AG20443 (cell line): Measurements from ENCODE around the gene TSC2.
A peak's percentile ranks its signal among the peaks of the same experiment; 100 is the strongest.

Experiments
- DNase-seq: peaks from one replicate; pipeline ENCODE4 v3.0.0; 2012; ENCODE audit warnings: low spot score, mixed read lengths

The TSC2 gene

DNA sequence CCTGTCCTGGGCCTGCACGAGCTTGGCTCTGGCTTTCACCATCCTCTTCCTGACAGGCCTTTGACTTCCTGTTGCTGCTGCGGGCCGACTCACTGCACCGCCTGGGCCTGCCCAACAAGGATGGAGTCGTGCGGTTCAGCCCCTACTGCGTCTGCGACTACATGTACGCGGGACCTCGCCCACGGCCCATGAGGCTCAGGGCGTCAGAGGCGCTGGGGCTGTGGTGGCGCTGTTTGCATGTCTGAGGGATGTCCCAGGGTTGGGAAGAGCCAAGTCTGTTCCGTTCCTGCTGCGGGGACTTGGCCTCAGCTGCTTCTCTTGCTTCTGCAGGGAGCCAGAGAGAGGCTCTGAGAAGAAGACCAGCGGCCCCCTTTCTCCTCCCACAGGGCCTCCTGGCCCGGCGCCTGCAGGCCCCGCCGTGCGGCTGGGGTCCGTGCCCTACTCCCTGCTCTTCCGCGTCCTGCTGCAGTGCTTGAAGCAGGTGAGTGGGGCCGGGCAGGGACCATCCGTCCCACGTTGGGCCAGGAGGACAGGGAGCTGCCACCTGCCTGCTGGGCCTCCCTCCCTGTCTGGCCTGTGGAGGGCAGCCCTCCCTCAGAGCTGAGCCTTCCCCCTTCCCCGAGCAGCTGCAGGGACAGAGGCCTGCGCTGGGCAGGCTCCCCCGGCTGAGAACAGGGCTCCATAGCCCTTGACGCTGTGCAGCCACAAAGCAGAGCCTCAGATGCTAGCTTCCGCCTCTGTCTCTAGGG lies 23.8 kb downstream of the TSC2 start:
- DNase-seq = no peak

DNA sequence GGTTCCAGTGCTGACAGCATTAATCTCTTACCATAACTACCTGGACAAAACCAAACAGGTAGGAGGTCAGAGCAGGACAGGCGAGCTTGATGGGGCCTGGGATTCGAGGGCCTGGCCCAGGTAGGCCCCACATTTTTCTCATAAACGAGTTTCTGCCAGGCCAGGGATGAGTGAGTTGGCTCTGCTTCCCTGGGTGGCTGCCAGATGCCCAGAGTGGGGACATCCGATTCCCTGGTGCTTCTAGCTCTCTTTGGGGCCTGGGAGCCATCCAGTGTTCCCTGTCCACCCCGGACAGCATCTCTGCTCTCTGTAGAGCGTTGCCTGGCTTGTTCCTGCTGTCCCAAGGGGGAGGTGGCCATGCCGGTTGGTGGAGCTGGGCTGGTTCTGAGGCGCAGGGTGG lies 25.1 kb downstream of the TSC2 start:
- DNase-seq = no peak

DNA sequence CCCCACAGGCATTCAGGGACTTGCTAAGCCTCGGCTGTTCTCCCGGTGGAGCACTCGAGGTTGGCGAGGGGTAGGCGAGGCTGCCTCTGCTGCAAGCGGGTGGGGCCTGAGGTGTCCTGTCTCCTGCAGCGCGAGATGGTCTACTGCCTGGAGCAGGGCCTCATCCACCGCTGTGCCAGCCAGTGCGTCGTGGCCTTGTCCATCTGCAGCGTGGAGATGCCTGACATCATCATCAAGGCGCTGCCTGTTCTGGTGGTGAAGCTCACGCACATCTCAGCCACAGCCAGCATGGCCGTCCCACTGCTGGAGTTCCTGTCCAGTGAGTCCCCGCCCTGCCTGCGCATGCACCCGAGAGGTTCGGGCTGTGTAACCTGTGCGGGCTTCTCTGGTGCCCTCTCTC lies 26.3 kb downstream of the TSC2 start:
- no peak for DNase-seq

DNA sequence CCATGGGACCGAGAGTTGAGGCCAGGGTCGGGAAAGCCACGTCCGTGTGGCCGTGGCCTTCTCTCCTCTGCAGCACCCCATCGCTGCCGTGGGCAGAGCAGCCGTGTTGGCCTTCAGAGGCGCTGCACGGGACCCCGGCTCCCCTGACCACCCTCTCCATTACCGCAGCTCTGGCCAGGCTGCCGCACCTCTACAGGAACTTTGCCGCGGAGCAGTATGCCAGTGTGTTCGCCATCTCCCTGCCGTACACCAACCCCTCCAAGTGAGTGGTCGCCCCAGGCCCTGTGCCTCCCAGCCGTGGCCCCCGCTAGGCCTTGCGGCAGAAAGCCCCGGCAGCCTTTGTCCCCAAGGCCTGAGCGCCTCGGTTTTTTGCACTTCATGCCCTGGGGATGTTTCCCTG lies 27.8 kb downstream of the TSC2 start:
- no peak for DNase-seq

DNA sequence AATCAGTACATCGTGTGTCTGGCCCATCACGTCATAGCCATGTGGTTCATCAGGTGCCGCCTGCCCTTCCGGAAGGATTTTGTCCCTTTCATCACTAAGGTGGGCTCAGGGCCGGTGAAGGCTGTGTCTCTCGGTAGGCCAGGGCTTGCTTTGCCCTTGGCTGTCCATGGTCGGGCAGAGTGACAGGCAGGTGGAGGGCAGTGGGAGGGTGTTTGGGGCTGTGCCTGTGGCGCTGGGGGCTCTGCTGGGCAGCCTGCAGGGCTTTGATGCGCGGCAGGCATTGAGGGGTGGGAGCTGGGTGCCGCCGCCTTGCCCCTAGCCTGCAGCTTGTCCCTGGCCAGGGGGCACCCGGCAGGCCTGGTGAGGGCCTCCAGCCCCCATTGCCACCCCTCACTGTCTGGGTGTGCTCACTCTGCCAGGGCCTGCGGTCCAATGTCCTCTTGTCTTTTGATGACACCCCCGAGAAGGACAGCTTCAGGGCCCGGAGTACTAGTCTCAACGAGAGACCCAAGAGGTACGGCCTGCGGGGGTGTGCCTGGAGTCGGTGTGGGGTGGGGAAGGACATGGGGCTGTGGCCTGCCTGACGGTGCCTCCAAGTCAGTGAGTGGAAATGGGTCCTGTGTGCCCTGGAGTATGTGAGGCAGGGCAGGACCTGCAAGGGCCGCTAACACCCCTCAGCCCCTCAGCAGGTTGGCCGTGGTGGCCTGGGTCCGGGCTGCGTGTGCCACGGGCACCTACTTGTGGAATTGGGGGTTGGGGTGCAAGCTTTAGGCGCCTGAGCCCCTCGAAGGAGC lies 28.5 kb downstream of the TSC2 start:
- no peak for DNase-seq

DNA sequence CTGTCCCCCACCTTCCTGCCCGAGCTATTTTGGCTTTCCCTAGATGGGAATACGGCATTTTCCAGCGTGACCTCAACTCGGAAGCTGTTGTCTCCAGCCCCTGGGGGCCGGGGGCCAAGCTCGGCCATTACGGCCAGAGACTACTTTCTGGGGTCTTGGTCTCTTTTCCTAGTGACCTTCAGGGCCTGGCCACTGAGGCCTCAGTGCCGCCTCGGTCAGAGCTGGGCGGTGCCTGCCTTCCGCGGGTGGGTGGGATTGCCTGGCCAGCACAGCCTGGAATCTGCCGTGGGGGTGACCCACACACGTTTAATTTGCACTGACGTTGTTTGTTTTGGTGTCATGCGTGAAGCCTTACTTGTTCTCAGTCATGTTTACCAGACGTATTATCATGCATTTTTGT lies 29.2 kb downstream of the TSC2 start:
- DNase-seq = no peak

DNA sequence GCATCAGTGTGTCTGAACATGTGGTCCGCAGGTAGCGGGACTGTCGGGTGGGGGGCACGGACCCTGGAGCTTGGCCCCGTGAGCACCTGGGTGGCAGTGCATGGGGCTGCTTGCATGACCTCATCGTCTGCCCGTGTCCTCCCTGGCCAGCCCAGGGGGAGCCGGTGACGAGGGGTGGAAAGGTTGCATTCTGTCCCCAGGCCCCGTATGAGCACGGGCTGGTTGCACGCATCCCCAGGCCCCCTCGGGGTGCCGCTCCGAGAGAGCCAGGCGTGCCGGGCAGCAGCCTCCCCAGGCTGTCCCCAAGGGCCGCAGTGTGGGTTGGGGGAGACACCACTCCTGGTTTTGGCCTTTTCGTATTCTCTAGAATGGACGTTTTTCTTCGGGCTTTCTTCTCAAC lies 29.9 kb downstream of the TSC2 start:
- no peak for DNase-seq

DNA sequence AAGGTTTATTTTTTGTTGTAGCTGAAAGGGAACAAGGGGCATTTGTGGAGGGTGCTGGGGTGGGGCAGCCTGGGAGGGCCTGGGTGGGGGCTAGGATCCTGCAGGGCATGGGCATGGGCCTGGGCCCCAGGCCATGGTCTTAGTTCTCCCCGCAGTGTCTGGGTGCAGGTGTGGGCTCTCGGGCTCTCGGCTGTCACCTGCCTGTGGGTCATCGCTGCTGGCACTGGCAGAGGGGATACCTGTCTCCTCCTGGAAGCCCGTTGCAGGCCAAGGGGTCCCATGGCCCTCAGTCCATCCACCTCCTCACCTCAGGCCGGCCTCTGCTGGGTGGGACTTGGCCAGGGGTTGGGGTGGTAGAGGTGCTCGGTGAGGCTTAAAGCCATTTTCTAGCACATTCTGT lies 30.3 kb downstream of the TSC2 start:
- DNase-seq = no peak

DNA sequence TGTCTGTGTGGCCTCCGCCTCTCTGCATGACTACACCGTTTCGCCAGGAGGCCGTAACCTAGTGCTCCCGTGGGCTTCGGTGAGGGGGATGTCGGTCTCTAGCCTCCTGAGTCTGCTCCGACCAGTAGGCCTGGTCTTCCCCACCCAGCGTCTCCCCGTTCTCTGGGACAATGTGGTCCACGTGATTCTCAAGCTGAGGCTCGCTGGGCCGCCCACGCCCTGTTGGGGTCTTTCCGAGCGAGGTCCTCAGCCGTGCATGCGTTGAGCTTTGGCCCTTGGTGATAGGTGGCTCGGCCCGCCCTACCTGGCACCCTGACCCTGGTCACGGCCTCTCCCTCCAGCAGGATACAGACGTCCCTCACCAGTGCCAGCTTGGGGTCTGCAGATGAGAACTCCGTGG lies 30.9 kb downstream of the TSC2 start:
- DNase-seq = no peak

DNA sequence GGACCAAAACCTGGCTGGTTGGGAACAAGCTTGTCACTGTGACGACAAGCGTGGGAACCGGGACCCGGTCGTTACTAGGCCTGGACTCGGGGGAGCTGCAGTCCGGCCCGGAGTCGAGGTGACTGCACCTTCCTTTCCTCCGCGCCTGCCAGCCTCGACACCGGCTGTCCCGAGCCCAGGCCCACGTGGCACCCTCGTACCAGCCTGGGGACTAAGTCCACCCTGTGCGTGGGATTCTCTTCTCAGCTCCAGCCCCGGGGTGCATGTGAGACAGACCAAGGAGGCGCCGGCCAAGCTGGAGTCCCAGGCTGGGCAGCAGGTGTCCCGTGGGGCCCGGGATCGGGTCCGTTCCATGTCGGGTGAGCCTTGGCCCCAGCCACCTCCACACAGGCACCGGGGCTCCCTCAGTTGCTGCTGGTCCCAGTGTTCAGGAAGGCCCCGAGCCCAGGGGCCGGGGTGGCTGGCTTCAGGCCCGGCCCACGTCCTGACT lies 31.6 kb downstream of the TSC2 start:
- DNase-seq = no peak

DNA sequence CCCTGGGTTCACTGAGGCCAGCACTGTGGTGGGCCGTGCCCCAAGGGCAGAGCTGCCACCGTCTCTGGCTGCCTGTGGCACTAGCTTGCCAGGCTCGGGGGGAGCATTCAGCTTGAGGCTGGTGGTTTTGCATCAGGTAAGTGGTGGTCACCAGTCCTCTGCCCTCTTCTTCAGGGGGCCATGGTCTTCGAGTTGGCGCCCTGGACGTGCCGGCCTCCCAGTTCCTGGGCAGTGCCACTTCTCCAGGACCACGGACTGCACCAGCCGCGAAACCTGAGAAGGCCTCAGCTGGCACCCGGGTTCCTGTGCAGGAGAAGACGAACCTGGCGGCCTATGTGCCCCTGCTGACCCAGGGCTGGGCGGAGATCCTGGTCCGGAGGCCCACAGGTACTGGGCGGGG lies 32.2 kb downstream of the TSC2 start:
- DNase-seq = no peak

DNA sequence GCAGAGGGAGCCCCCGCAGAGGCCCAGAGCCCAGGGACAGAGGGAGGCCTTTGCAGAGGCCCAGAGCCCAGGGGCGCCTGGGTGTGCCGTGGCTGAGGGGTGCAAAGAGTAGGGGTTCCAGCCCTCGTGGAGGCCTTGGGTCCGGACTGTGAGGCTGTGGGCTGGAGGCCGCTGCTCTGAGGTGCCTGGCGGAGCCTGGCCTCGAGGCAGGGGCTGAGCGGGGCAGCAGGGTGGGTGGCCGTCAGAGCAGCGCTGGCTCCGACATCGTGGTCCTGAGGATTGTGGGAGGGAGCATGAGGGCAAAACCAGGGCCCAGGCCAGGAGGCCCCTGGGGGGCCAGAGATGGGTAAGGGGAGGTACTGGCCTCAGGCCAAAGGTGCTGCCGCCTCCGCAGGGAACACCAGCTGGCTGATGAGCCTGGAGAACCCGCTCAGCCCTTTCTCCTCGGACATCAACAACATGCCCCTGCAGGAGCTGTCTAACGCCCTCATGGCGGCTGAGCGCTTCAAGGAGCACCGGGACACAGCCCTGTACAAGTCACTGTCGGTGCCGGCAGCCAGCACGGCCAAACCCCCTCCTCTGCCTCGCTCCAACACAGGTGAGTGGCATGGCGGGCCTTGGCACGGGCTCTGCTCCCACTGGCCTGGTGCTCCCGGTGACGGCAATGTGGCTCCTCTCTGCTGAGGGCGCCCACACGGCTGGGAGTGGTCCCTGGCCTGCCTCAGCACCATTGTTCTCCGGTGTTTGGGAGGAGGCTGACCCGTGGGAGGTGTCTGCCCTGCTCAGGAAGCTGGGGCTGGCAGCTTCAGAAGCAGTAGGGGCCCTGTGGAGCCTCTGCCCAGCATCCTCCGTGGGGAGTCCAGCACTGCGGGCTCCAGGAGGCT lies 33.7 kb downstream of the TSC2 start:
- no peak for DNase-seq

DNA sequence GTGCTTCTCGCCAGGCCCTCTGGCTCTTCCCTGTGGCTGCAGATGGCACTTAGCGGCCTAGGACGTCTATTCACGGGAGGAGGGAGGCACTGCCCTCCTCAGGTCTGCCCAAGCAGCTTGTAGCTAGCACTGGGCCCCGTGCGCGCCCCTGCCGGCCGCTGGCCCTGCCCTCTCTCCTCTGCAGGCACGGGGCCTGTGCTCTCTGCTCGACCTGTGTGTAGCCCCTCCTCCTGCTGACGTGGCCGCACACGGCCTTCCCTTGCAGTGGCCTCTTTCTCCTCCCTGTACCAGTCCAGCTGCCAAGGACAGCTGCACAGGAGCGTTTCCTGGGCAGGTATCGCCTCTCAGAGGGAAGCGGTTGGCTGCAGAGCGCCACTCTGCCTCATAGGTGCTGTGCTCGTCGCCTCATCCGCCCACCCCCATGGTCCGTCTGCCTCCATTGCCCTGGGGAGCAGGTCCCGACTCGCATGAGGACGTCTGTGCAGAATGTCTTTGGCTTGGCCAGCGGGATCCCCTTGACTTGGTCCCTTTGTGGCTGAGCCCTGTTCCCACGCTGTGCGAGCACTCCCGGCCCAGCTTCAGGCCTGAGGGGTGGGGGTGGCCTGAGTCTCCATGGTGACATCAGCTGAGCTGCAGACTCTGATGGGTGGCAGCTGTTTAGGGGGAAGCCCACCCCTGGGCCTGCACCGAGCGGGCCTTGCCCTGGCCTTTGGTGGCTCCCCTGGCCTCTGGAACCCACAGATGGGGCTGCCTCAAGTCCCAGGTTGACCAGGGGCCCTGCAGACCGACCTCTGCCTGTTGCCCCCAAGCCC lies 34.6 kb downstream of the TSC2 start:
- DNase-seq = no peak

DNA sequence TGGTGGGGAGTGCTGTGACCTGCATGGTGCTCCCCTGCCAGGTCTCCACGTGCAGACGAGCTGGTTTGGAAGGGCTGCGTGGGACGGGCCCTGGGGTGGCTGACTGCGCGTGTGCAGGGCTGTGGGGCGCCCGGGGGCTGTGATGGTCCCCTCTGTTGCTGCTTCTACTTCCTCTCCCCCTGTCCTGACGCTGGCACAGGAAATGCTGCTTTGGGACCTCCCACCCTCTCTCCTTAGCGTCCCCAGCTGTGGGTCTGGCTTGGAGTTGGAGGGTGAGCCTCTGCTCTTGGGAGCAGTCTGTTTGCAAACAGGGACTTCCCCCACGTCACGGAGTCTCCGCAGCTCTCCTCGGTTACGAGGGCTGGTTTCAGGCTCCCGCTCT lies 35.2 kb downstream of the TSC2 start:
- DNase-seq = no peak

DNA sequence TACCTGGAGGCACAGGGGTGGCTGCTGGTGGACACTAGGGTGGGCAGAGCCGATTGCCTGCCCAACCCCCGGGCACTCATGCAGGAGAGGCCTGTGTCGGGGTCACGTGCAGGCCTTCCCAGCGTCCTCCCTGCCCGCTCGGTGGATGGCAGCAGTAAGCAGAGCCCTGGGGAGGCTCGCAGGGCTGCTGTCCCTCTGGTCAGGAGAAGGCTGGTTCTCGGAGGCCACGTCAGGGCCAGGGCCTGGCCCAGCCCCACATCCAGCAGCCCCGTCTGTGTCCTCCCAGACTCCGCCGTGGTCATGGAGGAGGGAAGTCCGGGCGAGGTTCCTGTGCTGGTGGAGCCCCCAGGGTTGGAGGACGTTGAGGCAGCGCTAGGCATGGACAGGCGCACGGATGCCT lies 35.6 kb downstream of the TSC2 start:
- no peak for DNase-seq

DNA sequence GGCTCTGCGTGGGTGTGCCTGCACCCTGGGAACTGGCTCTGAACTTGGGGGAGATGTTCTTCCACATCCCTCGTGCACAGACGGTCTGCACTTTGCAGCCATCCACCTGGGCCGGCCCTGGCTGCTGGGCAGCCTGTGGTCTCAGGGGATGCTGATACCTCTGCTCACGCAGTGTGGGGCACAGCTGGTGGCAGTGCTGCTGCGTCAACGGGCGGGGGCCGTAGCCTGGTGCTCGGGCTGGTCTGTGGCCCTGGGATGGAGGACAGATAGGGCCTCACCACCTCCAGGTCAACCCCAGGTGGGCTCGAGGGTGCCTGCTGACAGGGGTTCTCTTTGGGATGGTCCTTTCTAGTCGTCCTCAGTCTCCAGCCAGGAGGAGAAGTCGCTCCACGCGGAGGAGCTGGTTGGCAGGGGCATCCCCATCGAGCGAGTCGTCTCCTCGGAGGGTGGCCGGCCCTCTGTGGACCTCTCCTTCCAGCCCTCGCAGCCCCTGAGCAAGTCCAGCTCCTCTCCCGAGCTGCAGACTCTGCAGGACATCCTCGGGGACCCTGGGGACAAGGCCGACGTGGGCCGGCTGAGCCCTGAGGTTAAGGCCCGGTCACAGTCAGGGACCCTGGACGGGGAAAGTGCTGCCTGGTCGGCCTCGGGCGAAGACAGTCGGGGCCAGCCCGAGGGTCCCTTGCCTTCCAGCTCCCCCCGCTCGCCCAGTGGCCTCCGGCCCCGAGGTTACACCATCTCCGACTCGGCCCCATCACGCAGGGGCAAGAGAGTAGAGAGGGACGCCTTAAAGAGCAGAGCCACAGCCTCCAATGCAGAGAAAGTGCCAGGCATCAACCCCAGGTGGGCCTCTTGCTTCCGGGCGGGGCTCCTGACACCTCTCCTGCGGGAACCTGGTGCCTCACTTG lies 36.3 kb downstream of the TSC2 start:
- no peak for DNase-seq

DNA sequence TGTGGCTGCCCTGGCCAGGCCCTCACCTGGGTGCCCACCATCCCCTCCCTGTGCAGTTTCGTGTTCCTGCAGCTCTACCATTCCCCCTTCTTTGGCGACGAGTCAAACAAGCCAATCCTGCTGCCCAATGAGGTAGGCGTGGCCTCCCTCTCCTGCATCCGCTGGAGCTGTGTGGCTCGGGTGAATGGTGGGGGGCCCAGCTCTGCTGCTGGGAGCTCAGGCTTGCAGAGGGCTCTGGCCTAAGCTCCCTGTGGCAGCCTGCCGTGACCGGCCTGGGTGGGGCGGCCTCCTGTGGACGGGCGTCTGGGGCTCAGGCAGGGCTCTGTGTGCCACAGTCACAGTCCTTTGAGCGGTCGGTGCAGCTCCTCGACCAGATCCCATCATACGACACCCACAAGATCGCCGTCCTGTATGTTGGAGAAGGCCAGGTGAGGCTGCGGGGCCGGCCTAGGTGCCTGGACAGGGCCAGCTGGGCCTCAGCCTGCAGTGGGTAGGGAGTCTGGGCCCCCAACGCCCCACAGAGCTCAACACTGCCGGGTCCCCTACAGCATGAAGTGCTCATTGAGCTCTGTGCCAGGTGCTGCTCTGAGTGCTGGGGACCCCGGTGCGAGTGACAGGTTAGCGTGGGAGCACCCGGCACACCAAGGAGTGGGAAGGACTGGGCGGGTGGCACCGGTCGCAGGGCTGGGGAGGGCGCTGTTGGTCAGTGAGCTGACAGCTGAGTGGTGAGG lies 37.3 kb downstream of the TSC2 start:
- no peak for DNase-seq

DNA sequence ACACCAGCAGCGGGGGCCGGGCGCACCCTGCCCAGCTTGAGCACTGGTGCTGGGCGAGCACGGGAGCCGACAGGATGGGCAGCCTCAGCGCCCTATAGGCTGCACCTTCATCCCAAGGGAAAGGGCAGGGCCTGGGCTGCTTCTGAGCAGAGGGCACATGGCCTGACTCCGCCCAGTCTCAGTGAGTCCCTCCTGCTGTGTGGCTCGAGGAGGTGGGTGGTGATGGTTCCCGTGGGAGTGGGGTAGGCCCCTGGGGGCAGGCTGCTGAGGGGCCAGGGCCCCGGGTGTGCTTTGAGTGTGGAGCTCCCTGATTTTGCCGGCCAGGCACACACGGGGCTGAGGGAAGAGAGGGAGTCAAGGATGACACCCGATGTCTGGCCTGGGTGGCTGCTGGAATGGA lies 37.9 kb downstream of the TSC2 start:
- peak; percentile 52 for DNase-seq

DNA sequence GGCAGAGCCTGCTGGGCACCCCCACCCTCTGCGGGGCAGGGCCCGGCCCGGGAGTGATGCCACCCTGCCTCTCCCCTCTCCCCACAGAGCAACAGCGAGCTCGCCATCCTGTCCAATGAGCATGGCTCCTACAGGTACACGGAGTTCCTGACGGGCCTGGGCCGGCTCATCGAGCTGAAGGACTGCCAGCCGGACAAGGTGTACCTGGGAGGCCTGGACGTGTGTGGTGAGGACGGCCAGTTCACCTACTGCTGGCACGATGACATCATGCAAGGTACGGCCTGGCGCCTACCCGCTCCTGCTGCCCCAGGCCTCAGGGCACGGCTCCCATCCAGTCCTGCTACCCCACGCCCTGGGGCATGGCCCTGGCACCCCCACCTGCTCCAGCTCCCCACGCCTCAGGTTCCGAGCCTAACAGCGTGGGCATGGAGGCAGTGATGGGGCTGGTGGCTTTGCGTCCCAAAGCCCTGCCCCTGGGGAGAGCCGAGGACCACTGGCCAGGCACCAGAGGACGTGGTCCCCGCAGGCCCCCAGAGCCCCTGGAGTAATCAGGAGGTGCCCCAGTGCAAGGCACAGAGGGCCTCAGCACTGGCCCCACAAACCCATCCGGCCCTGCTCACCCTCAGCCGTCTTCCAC lies 38.4 kb downstream of the TSC2 start:
- no peak for DNase-seq
